AG09309 (cell line): Measurements from ENCODE around the gene MGAT3.

Experiments
- DNase-seq: peaks from one replicate; pipeline ENCODE4 v3.0.0-alpha.2; 2010; ENCODE audit warnings: low read depth
- H3K4me3 ChIP-seq: 2 replicates; pipeline ENCODE4 v1.5.1; 2011; ENCODE audit warnings: mild to moderate bottlenecking, low read depth, low read length, moderate library complexity; ENCODE audit not compliant: control insufficient read depth
- CTCF ChIP-seq: IDR thresholded peaks from 2 replicates; pipeline ENCODE4 v1.5.1; 2011; ENCODE audit warnings: mild to moderate bottlenecking, low read depth, low read length, inconsistent platforms; ENCODE audit not compliant: insufficient read depth, control insufficient read depth; ENCODE audit errors: missing control alignments

The MGAT3 gene

GRCh38 chr22:39446239-39446721 lies 10.5 kb upstream of the MGAT3 start:
- H3K4me3 ChIP-seq = no peak overlapping the region
- TF ChIP-seq CTCF = no peak
- DNase-seq = no peak

- H3K4me3 ChIP-seq = no peak overlapping the region
- no peak for DNase-seq
These were observed 8.4 kb upstream of the MGAT3 start for GRCh38 chr22:39448205-39449054.

GRCh38 chr22:39449708-39450107 lies 7.1 kb upstream of the MGAT3 start:
- no peak for TF ChIP-seq CTCF
- no peak overlapping the region for H3K4me3 ChIP-seq

More at GRCh38 chr22:39448205-39449054, 8.4 kb upstream of the MGAT3 start:
- TF ChIP-seq CTCF = no peak

GRCh38 chr22:39450258-39450955 lies 6.4 kb upstream of the MGAT3 start:
- no peak for DNase-seq

More at GRCh38 chr22:39449708-39450107, 7.1 kb upstream of the MGAT3 start:
- no peak for DNase-seq

GRCh38 chr22:39452740-39453040 lies 4.1 kb upstream of the MGAT3 start:
- no peak for TF ChIP-seq CTCF
- H3K4me3 ChIP-seq = no peak overlapping the region
- no peak for DNase-seq

More at GRCh38 chr22:39450258-39450955, 6.4 kb upstream of the MGAT3 start:
- H3K4me3 ChIP-seq = no peak overlapping the region
- no peak for TF ChIP-seq CTCF

GRCh38 chr22:39453765-39454378 lies 2.9 kb upstream of the MGAT3 start:
- H3K4me3 ChIP-seq = no peak overlapping the region
- no peak for TF ChIP-seq CTCF

More at GRCh38 chr22:39453765-39454378, 2.9 kb upstream of the MGAT3 start:
- DNase-seq = no peak
